Prostate gland (tissue), 2 donors: Measurements from ENCODE around the gene LGALS12. TPM values are rescaled to one million over a fixed set of nuclear protein-coding genes. Genes with fewer than 3 reads are reported as not detected.
A peak's percentile ranks its signal among the peaks of the same experiment; 100 is the strongest.
"Not testable (repeated sequence)": the region's sequence is repeated elsewhere in the genome, so short reads cannot be mapped to it uniquely, and the experiment has no call there.

ENCODE experiments used
- DNase-seq: peaks from one replicate; pipeline ENCODE4 v3.0.0-alpha.2; 2019; ENCODE audit warnings: low spot score
- H3K27ac ChIP-seq, 2 donors: fragments of 200-600 bp; sonication (generic); 2 replicates each; pipeline ENCODE4 v1.5.1; 2017 to 2019
- H3K27me3 ChIP-seq: fragments of 200-600 bp; sonication (generic); replicated peaks from 2 replicates; pipeline ENCODE4 v1.5.1; 2019; ENCODE audit not compliant: insufficient read depth
- H3K36me3 ChIP-seq, 2 donors: fragments of 200-600 bp; sonication (generic); 1 replicate in 1 of 2; 2 replicates in 1 of 2; pipeline versions ENCODE4 v1.5.1 to v1.8.1; 2017 to 2019
- H3K4me1 ChIP-seq: fragments of 200-600 bp; sonication (generic); replicated peaks from 2 replicates; pipeline ENCODE4 v1.5.1; 2019
- H3K4me3 ChIP-seq, 2 donors: fragments of 200-600 bp; sonication (generic); 2 replicates each; pipeline ENCODE4 v1.5.1; 2017 to 2019
- H3K9me3 ChIP-seq: fragments of 200-600 bp; sonication (generic); 2 replicates; pipeline ENCODE4 v1.5.1; 2017
- POLR2A ChIP-seq: fragments of 450-650 bp; IDR thresholded peaks from one replicate; pipeline ENCODE4 v1.6.1; 2016; ENCODE audit warnings: antibody characterized with exemption, mild to moderate bottlenecking
- POLR2AphosphoS5 ChIP-seq: sonication (generic); formaldehyde crosslinking; IDR thresholded peaks from one replicate; pipeline ENCODE4 v1.6.1; 2017; ENCODE audit warnings: antibody characterized with exemption
- WGBS: methylation state at CpG from one replicate; pipeline ENCODE4 v1.1.5; 2018; 5-methylcytosine and 5-hydroxymethylcytosine counted together
- intact Hi-C: fragments of 100-400 bp; cut with DNase I; formaldehyde crosslinking; loops from one replicate; pipeline ENCODE4 v1.14.2; 2022
- total RNA-seq, 2 donors: library from RNA; depleted of rRNA; stranded (reverse); fragments of >200 nt; gene quantifications; one replicate each; pipeline ENCODE4 v1.1.0, GENCODE V29; 2016
- TF ChIP-seq, protein P1 (sequence below), 4 experiments: fragments of 200-600 bp in 2 of 4; fragments of 450-650 bp in 2 of 4; sonication (generic) in 2 of 4; IDR thresholded peaks; 1 replicate in 3 of 4; 2 replicates in 1 of 4; pipeline ENCODE4 v1.5.1; 2016 to 2019; ENCODE audit warnings: antibody characterized with exemption in 4 of 4, mild to moderate bottlenecking in 2 of 4, moderate library complexity in 2 of 4

Gene LGALS12
- total RNA-seq, 2 donors from 2014 or later = not detected

DNA sequence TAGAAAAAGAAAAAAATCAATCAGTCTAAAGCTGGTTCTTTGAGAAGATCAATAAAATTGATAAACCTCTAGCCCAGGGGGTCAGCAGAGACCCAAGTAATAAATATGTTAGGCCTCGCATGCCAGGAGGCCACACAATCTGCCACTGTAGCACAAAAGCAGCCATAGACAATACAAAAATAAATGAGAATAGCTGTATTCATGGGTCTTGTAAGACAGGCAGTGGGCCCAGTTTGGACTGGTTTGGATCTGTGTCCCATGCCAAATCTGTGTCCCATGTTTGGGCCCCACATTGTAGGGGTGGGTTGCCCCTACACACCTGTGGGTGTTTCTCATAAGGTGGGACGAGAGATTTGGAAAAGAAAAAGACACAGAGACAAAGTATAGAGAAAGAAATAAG, 24.1 kb downstream of the LGALS12 start:
- no peaks in the 10 kb centered on the region for H3K9me3 ChIP-seq
- H3K27me3 ChIP-seq = no peaks in the 10 kb centered on the region
- no peak overlapping the region for H3K27ac ChIP-seq
- H3K36me3 ChIP-seq = no peaks in the 10 kb centered on the region
- DNase-seq = no peak
- no peak for TF ChIP-seq POLR2A
- no peak for TF ChIP-seq POLR2AphosphoS5
- TF ChIP-seq, protein P1, sequence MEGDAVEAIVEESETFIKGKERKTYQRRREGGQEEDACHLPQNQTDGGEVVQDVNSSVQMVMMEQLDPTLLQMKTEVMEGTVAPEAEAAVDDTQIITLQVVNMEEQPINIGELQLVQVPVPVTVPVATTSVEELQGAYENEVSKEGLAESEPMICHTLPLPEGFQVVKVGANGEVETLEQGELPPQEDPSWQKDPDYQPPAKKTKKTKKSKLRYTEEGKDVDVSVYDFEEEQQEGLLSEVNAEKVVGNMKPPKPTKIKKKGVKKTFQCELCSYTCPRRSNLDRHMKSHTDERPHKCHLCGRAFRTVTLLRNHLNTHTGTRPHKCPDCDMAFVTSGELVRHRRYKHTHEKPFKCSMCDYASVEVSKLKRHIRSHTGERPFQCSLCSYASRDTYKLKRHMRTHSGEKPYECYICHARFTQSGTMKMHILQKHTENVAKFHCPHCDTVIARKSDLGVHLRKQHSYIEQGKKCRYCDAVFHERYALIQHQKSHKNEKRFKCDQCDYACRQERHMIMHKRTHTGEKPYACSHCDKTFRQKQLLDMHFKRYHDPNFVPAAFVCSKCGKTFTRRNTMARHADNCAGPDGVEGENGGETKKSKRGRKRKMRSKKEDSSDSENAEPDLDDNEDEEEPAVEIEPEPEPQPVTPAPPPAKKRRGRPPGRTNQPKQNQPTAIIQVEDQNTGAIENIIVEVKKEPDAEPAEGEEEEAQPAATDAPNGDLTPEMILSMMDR (IDR thresholded peaks at IDR 0.05) = no peak
- WGBS = 89% methylated on average over 2 of the region's 2 CpGs
- no peak overlapping the region for H3K4me3 ChIP-seq
- no peaks in the 10 kb centered on the region for H3K4me1 ChIP-seq
- intact Hi-C loops = loop anchor here (5.0 kb wide), 1 partner anchor 38 kb away; the partner anchor contains the start of gene PLAAT5

DNA sequence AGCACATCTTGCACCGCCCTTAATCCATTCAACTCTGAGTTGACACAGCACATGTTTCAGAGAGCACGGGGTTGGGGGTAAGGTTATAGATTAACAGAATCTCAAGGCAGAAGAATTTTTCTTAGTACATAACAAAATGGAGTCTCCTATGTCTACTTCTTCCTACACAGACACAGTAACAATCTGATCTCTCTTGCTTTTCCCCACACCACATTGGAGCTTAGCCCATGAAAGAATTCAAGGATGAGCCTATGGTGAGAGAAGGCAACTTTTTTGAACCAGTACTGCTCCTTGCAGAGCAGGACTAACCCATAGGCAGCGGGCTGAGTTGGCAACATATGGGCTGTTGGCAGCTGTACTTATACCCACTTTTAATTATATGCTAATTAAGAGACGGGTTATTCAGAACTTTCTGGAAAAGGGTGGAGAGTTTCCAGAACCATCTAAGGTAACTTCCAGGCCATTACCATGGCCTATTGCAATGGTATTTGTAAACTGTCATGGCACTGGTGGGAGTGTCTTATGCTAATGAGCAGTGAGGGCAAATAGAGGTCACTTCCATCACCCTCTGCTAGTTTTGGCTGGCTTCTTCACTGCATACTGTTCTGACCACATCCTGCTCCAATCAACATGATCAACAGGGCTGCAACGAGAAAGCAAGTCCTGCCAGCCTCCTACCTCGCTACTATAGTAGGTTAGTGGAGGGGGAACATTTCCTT, 25.3 kb downstream of the LGALS12 start:
- H3K27ac ChIP-seq = peak overlapping the region; percentile 30 to 53
- intact Hi-C loops = loop anchor here (5.0 kb wide), 1 partner anchor 39 kb away; the partner anchor contains the start of gene PLAAT5
- H3K4me1 ChIP-seq, H3K4me3 ChIP-seq, H3K36me3 ChIP-seq, H3K9me3 ChIP-seq, H3K27me3 ChIP-seq: not testable (repeated sequence)
- peak; percentile 82 for DNase-seq
- WGBS = 53% methylated on average over 5 of the region's 6 CpGs
- peak; percentile 91 for TF ChIP-seq POLR2AphosphoS5
- TF ChIP-seq POLR2A = peak; percentile 44

DNA sequence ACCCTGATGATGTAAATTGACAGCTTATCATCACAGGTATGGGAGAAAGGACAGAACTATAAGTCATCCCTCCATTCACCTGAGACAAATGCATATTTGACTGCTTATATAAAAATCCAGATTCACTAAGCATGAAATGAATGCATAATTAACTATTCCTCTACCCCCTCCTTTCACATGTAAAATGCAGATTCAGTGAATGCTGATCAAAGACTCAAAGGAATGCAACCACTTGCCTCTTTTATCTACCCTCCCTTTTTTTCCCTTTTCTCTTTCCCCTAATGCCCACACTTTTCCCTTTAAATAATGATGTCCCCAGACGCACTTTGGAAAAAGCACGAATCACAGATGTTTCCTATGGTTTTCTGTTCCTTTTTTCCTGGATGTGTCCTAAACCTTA, 26.2 kb downstream of the LGALS12 start:
- H3K27ac ChIP-seq = peak overlapping the region; percentile 12 to 30
- H3K4me3 ChIP-seq = no peak overlapping the region
- peaks cover under 1% of the 10 kb centered on the region for H3K4me1 ChIP-seq
- H3K27me3 ChIP-seq = no peaks in the 10 kb centered on the region
- intact Hi-C loops = loop anchor here (5.0 kb wide), 1 partner anchor 40 kb away; the partner anchor contains the start of gene PLAAT5
- TF ChIP-seq POLR2A (no peak), POLR2AphosphoS5 (no peak)
- TF ChIP-seq, protein P1 (IDR thresholded peaks at IDR 0.05) = no peak
- H3K36me3 ChIP-seq = no peaks in the 10 kb centered on the region
- no peak for DNase-seq
- H3K9me3 ChIP-seq = no peaks in the 10 kb centered on the region
- 94% methylated on average over 2 of the region's 2 CpGs for WGBS

DNA sequence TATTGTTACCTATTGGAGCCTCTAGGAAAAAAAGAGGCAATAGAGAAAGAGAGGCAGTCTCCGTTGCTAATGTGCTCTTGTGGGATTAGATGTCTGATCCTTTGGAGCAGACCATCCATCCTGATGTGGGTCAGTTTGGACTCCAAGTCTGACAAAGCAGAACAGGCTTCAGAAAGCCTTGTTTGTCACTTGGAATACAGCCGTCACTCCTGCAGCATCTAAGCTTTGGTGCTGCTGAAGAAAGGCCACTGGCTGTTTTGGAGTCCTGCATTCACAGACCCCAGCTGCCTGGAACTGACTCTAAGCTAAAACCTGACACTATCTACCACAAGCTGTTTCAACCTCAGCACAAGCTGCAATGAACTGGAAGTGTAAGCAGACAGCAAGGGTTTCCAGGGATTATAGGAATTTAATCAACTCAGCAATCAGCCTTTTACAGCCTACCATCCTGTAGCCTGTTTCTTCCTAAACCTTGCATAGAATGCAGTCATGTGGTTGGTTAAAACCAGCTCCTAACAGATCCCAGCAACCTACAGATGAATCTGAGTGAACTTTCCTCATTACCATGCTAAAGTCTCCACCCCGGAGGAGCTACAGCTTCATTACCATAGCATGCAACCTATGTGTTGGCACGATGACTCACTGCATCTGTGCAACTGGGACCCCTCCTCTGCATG, 27.1 kb downstream of the LGALS12 start:
- Histone ChIP-seq H3K27ac (no peak overlapping the region), H3K36me3 (no peaks in the 10 kb centered on the region), H3K4me1 (peaks cover 8% of the 10 kb centered on the region), H3K4me3 (no peak overlapping the region), H3K27me3 (no peaks in the 10 kb centered on the region), H3K9me3 (no peaks in the 10 kb centered on the region)
- no peak for DNase-seq
- TF ChIP-seq POLR2AphosphoS5 (no peak), POLR2A (no peak)
- TF ChIP-seq, protein P1 (IDR thresholded peaks at IDR 0.05) = no peak
- WGBS = 66% methylated on average over 4 of the region's 4 CpGs
- intact Hi-C loops = loop anchor here (5.0 kb wide), 1 partner anchor 41 kb away; the partner anchor contains the start of gene PLAAT5

DNA sequence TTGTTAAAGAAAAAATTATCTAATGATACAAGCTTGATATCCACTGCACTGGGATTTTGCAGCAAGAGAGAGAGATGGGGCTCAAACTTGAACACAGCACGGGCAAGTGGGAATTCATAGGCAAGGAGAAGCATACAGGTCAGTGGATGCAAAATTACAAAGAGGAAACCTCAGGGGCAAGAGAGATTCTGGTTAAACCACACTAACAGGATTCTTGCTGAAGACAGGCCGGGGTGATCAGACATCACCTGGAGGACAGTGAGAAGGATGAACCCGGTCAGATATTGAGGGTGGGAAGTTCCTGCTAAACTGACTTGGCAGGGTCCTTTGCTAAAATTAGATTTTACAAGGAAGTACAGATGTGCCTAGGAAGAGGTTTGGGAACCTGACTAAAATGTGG, 28.2 kb downstream of the LGALS12 start:
- Histone ChIP-seq H3K36me3 (no peaks in the 10 kb centered on the region), H3K4me3 (no peak overlapping the region), H3K4me1 (peaks cover 13% of the 10 kb centered on the region), H3K27me3 (no peaks in the 10 kb centered on the region), H3K9me3 (no peaks in the 10 kb centered on the region), H3K27ac (no peak overlapping the region)
- DNase-seq = no peak
- 71% methylated on average over 3 of the region's 3 CpGs for WGBS
- TF ChIP-seq POLR2A (no peak), POLR2AphosphoS5 (no peak)
- TF ChIP-seq, protein P1 (IDR thresholded peaks at IDR 0.05) = no peak
- intact Hi-C loops = loop anchor here (5.0 kb wide), 1 partner anchor 42 kb away; the partner anchor contains the start of gene PLAAT5
